ENCODE data around the gene TSC2.

DNA sequence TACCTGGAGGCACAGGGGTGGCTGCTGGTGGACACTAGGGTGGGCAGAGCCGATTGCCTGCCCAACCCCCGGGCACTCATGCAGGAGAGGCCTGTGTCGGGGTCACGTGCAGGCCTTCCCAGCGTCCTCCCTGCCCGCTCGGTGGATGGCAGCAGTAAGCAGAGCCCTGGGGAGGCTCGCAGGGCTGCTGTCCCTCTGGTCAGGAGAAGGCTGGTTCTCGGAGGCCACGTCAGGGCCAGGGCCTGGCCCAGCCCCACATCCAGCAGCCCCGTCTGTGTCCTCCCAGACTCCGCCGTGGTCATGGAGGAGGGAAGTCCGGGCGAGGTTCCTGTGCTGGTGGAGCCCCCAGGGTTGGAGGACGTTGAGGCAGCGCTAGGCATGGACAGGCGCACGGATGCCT, 35.6 kb downstream of the TSC2 start:
- no peak for TF ChIP-seq POLR2AphosphoS5 (IDR thresholded peaks at IDR 0.05)
- TF ChIP-seq CTCF (IDR thresholded peaks at IDR 0.05; ENCODE audit: poor library complexity, severe bottlenecking), result no peak
- TF ChIP-seq TAF1 (IDR thresholded peaks at IDR 0.05; ENCODE audit: low read depth), result no peak
- TF ChIP-seq EP300 (conservative IDR thresholded peaks at IDR 0.05; ENCODE audit: poor library complexity, severe bottlenecking), result no peak
